NCI-H1417 (cell line): ENCODE results near the gene HLA-DQA1.
"Not testable (repeated sequence)": the region's sequence is repeated elsewhere in the genome, so short reads cannot be mapped to it uniquely, and the experiment has no call there.

Experiments
- DNase-seq, 3 experiments: peaks; one replicate each; lab custom pipeline; 2025; lab: John Stamatoyannopoulos, UW

The HLA-DQA1 gene

DNA sequence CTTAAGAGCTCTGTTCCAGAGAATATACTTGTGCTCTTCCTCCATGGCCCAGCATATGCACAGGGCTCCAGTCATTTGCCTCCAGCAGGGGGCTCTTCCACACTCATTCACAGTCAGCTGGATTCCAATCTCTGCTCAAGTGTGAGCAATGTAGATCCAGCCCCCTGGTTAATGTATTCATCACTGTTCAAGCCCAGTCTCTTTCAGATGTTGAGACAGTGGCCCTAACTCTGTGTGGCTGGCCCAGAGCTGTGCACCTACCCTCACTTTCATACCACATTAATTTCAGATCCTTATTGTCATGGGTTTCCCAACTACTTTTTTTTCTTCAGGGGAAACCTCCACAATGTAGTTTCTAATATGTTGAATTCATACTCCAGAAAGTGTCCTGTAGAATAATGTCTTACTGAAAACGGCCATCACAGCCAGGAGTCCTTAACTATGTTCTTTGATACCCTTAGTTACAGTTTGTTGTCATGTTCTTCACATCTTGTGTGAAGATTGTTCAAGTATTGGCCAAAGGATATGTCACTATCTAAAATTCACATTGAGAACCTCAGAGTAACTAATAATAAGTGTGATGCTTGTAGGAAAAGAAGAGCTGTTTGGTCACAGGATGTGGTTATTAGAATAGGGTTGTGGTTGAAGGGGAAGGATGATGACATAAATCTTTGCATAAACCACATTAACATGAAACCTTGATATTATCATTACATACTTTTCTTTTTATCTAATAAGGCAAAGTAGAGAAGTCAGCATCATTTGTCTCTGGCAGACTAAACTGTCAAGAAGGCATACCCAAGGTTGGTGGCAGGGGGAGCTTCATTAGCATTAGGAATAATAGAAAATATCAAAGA lies 14.4 kb upstream of the HLA-DQA1 start:
- peak; percentile 0 to 29 (median 16) for DNase-seq

DNA sequence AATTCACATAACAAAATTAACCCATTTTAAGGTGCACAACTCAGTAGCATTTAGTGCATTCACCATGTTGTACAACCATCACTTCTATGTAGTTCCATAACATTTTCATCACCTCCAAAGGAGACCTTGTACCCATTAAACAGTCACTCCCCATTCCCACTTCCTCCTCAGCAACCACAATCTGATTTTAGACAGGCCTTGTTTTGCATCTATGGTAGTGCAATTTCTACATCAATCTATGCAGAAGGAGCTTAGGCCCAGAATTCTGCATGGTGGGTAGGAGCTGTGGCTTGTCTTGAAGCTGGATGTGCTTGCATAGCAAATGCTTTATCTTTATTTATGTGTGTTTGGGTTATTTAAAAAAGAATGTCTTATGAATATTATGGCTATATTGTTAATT lies 13.5 kb upstream of the HLA-DQA1 start:
- no peak for DNase-seq

DNA sequence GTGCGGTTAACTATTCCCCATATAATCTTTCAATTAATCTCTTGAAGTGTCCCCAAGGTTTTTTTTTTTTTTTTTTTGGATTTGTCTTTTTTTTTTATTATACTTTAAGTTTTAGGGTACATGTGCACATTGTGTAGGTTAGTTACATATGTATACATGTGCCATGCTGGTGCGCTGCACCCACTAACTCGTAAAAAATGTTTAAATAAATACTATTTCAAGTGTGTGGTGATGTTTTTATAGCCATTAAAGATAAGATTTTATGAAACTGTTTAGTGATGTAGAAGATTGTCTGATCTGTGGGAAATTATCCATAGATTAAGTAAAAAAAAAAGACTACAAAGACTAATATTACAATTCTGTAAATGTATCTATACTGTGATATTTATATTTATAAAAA lies 12.6 kb upstream of the HLA-DQA1 start:
- no peak for DNase-seq

DNA sequence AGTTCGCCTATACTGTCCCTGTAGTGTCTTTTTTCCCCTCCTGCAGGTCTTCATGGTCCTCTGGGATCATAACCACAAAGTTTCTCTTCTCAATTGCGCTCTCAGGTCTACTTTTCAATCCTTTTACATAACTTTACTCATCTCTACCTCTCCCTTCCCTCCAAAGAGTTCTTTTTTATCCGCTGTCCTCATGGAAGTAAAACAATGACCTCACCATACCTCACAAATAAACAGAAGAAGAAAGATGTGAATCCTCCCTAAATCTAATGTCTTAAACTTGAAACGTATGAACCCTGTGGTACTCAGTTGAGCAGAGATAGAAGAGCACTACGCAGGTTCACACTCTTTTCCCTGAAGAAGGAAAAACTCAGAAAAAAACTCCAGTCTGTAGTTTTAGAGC lies 12.1 kb upstream of the HLA-DQA1 start:
- DNase-seq: no peak

DNA sequence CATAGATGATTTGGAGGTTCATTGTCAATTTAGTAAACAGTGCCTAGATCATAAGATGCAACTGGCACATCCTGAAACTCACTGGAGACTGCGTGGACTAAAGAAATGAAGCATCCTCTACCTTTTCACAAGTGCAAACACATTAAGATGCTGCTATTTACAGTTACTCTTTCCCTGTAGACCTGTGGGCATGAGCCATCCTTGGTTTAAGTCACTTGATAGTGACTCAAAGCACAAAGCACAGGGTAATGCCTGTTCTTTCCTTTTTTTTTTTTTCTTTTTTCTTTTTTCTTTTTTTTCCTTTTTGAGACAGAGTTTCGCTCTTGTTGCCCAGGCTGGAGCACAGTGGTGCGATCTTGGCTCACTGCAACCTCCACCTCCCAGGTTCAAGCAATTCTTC lies 10.0 kb upstream of the HLA-DQA1 start:
- DNase-seq: no peak

DNA sequence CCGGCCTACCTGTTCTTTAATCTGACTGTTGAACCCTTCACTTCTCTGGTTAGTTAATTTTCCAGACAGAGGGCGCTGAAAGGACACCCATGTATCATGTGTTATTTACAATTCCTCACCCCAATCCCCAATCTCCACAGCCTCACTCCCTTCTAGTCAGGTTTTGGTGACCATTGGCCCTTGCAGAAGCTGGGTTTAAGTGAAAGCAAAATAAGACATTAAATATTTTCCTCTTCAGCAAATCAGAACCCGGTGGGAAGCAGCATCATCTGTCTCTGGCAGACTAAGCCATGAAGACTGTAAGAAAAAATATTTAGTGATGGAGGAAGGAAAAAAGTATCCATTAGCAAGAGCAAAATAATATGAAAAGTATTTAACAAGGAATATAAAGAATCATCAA lies 9.4 kb upstream of the HLA-DQA1 start:
- no peak for DNase-seq

DNA sequence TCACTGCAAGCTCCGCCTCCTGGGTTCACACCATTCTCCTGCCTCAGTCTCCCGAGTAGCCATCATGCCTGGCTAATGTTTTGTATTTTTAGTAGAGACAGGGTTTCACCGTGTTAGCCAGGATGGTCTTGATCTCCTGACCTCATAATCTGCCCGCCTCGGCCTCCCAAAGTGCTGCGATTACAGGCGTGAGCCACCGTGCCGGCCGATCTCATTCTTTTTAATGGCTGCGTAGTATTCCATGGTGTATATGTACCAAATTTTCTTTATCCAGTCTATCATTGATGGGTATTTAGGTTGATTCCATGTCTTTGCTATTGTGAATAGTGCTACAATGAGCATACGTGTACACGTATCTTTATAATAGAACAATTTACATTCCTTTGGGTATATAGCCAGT lies 7.4 kb upstream of the HLA-DQA1 start:
- not testable (repeated sequence) for DNase-seq

DNA sequence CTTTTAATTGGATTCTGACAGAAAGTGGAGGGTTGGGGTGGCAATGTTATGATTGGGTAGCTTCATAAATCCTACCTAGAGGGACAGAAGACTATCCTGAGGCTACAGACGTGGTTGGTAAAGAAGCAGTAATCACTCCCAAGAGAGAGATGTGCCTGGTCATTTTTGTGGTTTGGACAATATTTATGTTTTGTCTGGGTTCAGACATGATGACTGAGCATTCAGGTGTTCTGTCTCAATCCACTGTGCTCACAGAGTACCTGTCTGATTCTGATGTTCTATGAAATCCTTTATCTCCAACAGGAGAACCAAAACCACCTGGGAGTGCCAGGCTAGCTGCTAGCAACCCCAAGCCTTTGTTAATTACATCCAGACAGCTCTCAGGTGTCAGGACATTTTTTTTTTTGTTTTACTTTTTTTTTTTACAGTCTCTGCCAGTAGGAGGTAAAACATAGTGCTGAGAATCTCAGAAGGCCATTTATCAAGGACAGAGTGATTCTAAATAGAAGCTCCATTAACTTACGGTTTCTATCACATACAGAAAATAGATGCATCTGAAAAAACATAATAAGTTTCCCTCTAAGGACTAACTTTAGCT lies 1.6 kb upstream of the HLA-DQA1 start:
- no peak for DNase-seq

DNA sequence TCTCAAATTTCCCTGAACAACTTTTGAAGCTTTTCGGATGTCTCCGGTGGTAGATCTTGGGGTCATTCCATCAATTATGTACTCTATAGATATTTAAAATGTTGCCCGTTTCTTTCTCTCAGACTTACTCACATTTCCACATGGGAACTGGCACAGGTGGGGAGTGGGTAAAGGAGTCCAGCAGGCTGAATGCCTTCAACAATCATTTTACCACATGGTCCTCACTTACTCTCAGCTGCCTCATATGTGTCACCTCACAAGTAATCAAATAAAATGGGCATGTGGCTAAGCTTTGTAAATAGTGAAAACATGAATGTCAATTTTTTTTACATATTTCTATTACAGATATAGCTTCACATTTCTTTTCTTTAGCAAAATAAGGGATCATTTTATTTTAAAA lies 677 bp downstream of the HLA-DQA1 start:
- DNase-seq: no peak

DNA sequence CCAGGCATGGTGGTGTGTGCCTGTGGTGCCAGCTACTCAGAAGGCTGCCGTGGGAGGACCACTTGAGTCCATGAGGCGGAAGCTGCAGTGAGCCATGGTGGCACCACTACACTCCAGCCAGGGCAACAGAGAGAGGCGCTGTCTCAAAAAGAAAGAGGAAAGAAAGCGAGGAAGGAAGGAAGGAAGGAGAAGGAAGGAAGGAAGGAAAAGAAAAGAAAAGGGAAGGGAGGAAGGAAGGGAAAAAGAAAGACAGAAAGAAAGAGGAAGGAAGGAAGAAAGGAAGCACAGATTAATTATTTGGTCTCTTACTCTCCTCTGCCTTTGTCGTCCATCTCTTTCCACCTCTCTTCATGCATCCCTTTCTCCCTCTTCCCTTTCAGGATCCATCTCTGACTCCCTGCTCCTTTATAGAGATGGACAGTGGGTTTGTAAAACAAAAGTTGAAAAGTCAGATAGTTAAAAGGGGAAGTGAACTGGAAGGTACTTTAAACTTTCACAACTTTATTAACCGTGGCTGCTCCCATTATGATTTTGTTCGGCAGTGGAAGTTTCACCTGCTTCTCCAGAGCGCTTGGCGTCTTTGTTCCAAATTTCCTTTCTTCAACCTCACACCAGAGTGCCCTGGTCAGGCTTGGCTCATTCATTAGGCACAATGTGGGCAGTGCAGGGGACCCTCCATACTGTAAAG lies 1.5 kb downstream of the HLA-DQA1 start:
- DNase-seq: no peak

DNA sequence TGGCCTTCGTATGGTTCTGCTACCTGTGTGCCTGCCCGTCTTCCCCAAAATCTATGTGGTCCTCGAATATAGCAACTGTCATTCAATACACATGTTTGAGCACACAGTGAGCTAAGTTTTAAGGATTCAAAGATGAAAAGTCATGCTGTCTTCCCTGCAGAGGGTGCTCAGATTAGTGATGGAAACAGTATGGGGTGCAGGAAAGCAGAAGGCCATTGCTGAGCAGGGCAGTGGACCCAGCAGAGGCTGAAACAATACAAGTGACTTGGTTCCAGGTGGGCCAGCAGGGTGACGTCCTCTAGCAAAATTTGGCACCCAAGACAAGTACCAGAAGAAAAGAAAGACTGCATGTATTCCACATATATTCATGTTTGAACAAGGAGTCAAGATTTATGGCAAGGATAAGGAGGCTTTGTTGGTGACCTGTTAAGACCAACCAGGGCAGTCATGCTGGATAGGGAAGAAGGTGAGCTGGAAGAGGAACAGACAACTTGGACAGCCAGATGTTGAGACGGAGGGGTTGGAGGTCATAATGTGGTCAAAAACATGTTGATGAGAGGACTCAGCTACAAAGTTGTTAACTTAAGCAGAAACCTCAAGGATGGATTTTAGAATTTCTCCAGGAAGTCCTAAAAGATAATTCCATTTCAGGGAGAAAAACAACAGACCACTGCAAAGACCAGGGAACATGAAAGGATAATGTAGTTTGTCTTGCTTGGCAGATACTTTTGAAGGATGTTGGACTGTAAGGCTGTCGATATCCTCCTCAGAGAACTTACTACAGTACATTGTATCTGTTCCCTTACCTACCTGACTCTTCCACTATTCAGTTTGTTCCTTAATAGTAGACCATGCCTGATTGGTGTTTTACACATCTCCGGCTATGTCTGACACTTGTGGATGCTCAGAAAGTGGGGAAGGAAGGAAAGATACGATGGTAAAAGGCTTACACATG lies 2.5 kb downstream of the HLA-DQA1 start:
- no peak for DNase-seq

DNA sequence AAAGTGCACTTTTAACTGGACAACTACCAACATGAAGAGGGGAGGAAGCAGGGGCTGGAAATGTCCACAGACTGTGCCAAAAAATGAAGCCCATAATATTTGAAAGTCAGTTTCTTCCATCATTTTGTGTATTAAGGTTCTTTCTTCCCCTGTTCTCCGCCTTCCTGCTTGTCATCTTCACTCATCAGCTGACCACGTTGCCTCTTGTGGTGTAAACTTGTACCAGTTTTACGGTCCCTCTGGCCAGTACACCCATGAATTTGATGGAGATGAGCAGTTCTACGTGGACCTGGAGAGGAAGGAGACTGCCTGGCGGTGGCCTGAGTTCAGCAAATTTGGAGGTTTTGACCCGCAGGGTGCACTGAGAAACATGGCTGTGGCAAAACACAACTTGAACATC lies 3.9 kb downstream of the HLA-DQA1 start:
- no peak for DNase-seq

DNA sequence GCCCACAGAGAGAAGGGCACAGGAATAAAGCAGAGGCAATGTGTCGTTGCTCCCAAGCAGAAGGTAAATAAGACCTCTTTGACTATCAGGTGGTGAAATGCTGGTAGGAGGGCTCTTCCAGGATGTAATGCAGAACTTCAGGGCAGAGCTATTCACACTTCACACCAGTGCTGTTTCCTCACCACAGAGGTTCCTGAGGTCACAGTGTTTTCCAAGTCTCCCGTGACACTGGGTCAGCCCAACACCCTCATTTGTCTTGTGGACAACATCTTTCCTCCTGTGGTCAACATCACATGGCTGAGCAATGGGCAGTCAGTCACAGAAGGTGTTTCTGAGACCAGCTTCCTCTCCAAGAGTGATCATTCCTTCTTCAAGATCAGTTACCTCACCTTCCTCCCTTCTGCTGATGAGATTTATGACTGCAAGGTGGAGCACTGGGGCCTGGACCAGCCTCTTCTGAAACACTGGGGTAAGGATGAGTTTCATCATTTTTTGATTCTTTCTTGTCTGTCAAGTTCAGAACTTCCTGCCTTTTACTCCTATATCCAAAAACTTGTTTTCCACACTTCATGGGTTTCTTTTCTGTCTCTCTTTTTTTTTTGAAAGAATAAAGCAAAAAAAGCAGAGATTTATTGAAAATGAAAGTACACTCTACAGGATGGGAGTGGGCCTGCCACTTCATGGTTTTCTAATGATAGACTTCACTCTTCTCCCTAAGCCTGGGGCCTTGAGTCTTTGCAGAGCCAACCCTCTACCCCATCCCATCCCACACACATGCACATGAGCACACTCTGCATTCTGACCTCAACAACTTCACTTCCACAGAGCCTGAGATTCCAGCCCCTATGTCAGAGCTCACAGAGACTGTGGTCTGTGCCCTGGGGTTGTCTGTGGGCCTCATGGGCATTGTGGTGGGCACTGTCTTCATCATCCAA lies 4.8 kb downstream of the HLA-DQA1 start:
- not testable (repeated sequence) for DNase-seq

DNA sequence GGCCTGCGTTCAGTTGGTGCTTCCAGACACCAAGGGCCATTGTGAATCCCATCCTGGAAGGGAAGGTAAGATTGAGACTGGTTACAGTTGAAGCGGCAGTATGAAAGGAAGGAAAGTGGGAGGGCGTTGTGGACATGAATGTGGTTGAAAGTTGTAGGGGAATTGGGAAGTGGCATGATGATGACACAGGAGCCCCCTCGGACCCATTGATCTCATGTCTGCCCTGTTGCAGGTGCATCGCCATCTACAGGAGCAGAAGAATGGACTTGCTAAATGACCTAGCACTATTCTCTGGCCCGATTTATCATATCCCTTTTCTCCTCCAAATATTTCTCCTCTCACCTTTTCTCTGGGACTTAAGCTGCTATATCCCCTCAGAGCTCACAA lies 5.5 kb downstream of the HLA-DQA1 start:
- DNase-seq: no peak

DNA sequence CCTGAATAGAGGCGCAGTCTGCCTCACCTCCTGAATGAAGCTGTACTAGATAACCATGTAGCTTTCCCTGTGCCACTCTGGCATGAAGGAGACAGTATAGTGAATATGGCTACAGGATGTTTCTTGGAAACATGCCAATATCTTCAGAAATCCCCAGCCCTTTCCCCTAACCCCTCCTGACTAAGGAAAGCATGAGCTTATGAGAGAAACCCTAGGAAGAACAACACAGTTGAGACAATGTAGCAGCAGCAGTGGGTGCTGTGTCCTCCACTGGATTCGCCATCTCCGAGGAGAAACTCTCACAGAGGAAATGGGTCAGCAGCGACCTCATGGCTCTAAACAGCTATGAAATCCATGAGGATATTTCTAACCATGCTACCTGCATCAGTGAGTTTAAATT lies 6.7 kb downstream of the HLA-DQA1 start:
- no peak for DNase-seq

DNA sequence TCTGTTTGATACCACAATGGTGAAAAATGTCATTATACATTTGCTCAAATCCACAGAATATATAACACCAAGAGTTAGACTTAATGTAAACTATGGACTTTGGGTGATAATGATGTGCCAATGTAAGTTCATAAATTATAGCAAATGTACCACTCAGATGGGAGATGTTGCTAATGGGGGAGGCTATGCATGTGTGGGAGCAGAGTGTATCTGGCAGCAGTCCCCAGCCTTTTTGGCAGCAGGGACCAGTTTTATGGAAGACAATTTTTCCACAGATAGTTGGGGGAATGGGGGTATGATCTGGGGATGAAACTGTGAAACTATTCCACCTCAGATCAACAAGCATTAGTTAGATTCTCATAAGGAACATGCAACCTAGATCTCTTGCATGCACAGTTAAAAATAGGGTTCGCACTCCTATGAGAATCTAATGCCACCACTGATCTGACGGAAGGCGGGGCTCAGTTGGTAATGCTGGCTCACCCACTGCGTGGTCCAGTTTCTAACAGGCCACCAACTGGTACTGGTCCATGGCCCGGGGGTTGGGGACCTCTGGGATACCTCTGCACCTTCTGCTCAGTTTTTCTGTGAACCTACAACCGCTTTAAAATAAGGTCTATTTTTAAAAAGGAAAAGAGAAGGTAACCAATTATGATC lies 8.0 kb downstream of the HLA-DQA1 start:
- DNase-seq: no peak

DNA sequence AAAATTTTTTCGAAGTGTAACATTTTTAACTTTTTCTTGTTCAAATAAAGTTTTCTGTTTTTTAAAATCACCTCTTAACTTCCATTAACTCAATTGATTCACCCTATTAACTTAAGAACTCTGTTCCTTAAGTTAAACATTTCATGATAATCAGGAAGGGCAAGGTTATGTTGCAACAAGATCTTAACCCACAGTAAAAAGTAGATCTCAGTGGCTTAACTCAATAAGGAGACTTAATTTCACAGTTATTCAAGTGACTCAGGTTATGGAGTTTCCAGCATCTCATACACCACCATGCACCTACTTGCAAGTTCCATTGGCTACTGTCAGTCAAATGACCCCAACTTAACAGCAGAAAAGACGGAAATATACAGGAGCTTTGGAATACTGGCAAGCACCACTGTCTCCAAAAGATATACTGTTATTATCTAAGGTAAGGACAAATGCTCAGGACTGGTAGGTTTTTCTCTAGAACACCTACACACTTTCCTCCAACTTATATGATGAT lies 18.1 kb downstream of the HLA-DQA1 start:
- DNase-seq: no peak

DNA sequence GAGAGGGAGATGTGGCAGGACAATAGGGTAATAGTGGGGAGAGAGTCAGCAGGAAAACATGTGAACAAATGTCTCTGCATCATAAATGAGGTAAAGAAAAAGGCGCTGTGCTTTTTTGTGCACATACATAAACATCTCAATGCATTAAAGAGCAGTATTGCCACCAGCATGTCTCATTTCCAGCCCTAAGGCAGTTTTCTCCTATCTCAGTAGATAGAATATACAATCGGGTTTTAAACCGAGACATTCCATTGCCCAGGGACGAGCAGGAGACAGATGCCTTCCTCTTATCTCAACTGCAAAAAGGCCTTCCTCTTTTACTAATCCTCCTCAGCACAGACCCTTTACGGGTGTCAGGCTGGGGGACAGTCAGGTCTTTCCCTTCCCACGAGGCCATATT lies 20.1 kb downstream of the HLA-DQA1 start:
- not testable (repeated sequence) for DNase-seq

DNA sequence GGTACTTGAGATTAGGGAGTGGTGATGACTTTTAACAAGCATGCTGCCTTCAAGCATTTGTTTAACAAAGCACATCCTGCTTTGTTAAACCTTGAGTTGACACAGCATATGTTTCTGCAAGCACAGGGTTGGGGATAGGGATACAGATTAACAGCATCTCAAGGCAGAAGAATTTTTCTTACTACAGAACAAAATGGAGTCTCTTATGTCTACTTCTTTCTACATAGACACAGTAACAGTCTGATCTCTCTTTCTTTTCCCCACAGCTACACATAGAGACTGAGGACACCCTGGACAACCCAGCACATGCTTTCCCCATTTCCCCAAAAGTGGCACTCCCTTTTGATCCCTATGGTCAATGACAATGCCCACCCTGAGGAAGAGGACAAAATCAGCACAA lies 20.6 kb downstream of the HLA-DQA1 start:
- DNase-seq: not testable (repeated sequence)

DNA sequence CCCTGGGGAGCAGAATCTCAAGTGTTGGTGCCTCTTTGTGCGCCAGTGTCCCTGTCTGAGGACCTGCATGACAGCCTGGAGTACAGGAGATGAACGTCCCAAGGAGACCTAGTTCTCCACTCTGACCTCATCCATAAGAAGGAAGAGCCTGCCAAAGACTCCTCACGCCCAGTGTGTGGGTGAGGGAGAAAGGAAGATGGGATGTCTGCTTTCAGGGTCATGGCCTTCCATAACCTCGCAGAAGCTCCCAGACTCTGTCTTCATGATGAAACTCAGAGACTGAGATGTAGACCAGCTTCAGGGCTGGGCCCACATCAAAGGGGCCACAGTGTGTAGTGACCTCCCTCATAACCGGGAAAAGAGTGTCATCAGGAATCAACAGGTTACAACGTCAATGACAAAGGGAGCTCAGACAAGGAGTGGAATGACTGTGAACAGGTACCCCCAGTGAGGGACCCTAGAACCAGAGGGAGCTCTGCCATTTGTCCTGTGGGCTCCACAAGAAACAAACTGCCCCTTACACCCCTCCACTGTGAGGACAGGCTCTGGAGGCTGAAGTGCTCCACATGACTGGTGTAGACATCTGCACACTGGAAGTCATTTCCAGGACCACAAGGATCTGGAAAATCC lies 21.2 kb downstream of the HLA-DQA1 start:
- DNase-seq: no peak
